Activated CD4-positive, alpha-beta T cell treated with anti-CD3 and anti-CD28 coated beads for 36 hours (primary cell): ENCODE results near the gene CAPZB. TPM values are rescaled to one million over a fixed set of nuclear protein-coding genes. Genes with fewer than 3 reads are reported as not detected.
A peak's percentile ranks its signal among the peaks of the same experiment; 100 is the strongest.

Experiments
- ATAC-seq: fragments of 200-7000 bp; cut with Tn5 transposase; one replicate; pipeline ENCODE4 v1.10.0; 2021; ENCODE audit warnings: mild to moderate bottlenecking, moderate library complexity
- CTCF ChIA-PET: fragments of 350-600 bp; sonication (Branson Sonifier 250); formaldehyde crosslinking; loops from one replicate; lab custom pipeline; 2021; ENCODE audit warnings: antibody characterized with exemption; lab: Charles Lee
- POLR2A ChIA-PET: fragments of 350-600 bp; sonication (Branson Sonifier 250); formaldehyde crosslinking; loops from one replicate; lab custom pipeline; 2021; ENCODE audit warnings: antibody characterized with exemption, inconsistent platforms; lab: Charles Lee
- DNase-seq: peaks from one replicate; pipeline ENCODE4 v3.0.0-alpha.2; 2020
- H3K27ac Mint-ChIP-seq: one replicate; pipeline ENCODE4 v1.8.0; 2021; ENCODE audit warnings: mixed read lengths
- H3K27me3 Mint-ChIP-seq: one replicate; pipeline ENCODE4 v1.8.0; 2021; ENCODE audit warnings: mixed read lengths
- H3K36me3 Mint-ChIP-seq: one replicate; pipeline ENCODE4 v1.8.0; 2021; ENCODE audit warnings: low read depth, mixed read lengths
- H3K4me1 Mint-ChIP-seq: one replicate; pipeline ENCODE4 v1.8.0; 2021; ENCODE audit warnings: mixed read lengths
- H3K4me3 Mint-ChIP-seq: one replicate; pipeline ENCODE4 v1.8.0; 2021; ENCODE audit warnings: mild to moderate bottlenecking, moderate library complexity, mixed read lengths
- H3K9me3 Mint-ChIP-seq: one replicate; pipeline ENCODE4 v1.8.0; 2021; ENCODE audit warnings: low read depth, mixed read lengths
- intact Hi-C, 2 experiments: fragments of 100-400 bp; cut with DNase I in 1 of 2; cut with micrococcal nuclease in 1 of 2; formaldehyde crosslinking; loops; one replicate each; pipeline versions ENCODE4 v1.14.2 to v1.15.1; 2022 to 2024; cut with DNase I, micrococcal nuclease
- total RNA-seq, 2 experiments: library from RNA; stranded (reverse); gene quantifications; one replicate each; pipeline ENCODE4 v1.2.3, GENCODE V29; 2021

Gene CAPZB
- total RNA-seq, 2 experiments from 2014 or later, result 320 to 346 TPM

DNA sequence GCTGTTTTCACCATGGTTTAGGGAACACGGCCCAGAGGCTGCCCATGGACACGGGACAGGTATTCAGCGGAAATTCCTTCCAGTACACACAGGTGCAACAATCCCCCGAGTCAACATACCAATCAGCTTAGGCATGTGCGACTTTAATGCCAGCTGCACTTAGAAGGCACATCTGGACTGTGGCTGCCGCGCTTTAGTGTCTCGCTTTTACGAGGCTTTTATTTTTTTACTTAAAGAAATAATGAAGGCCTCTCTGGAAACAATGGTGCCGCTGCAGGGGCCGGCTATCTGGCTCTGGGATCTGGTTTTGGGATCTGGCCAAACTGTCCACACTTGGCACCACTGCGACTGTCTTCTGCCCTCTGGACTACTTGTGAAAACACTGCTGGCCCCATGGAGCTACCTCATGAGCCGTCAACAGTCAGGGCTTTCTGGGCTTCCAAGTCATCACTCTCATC, 117.7 kb downstream of the CAPZB start:
- H3K27ac Mint-ChIP-seq, result no peak overlapping the region
- POLR2A ChIA-PET, result no interaction called here
- no peak overlapping the region for H3K4me3 Mint-ChIP-seq
- H3K36me3 Mint-ChIP-seq, result peaks cover 6% of the 10 kb centered on the region
- H3K4me1 Mint-ChIP-seq, result peaks cover 12% of the 10 kb centered on the region
- CTCF ChIA-PET, result interaction anchor here (0.6 to 1.1 kb wide), 3 partner anchors 46 to 1180 kb away, joined by 3 to 4 read pairs (median 4); no protein-coding TSS in a partner anchor
- H3K27me3 Mint-ChIP-seq, result no peaks in the 10 kb centered on the region
- ATAC-seq (no peak), DNase-seq (no peak)
- intact Hi-C loops, result no loop called here
- H3K9me3 Mint-ChIP-seq, result no peaks in the 10 kb centered on the region

GRCh38 chr1:19366599-19367536, 118.5 kb downstream of the CAPZB start:
- DNase-seq, result no peak
- ChIA-PET POLR2A (no interaction called here), CTCF (interaction anchor here (0.6 to 1.3 kb wide), 5 partner anchors 13 to 1181 kb away, joined by 3 to 5 read pairs (median 3); no protein-coding TSS in a partner anchor)
- intact Hi-C loops, result no loop called here
- Mint-ChIP-seq H3K36me3 (peaks cover 6% of the 10 kb centered on the region), H3K27me3 (no peaks in the 10 kb centered on the region), H3K4me3 (no peak overlapping the region), H3K27ac (peak overlapping the region; percentile 19), H3K9me3 (no peaks in the 10 kb centered on the region), H3K4me1 (peaks cover 16% of the 10 kb centered on the region)
- ATAC-seq, result no peak

GRCh38 chr1:19365721-19366120, 119.6 kb downstream of the CAPZB start:
- ChIA-PET POLR2A (interaction anchor here (0.6 kb wide), 1 partner anchor 180 kb away, joined by 3 read pairs; no protein-coding TSS in a partner anchor), CTCF (interaction anchor here (1.3 kb wide), 1 partner anchor 12 kb away, joined by 5 read pairs; no protein-coding TSS in a partner anchor)
- intact Hi-C loops, result no loop called here
- no peak overlapping the region for H3K4me3 Mint-ChIP-seq
- H3K27me3 Mint-ChIP-seq, result no peaks in the 10 kb centered on the region
- peaks cover 26% of the 10 kb centered on the region for H3K4me1 Mint-ChIP-seq
- no peaks in the 10 kb centered on the region for H3K9me3 Mint-ChIP-seq
- ATAC-seq (no peak), DNase-seq (no peak)
- peaks cover 6% of the 10 kb centered on the region for H3K36me3 Mint-ChIP-seq
- H3K27ac Mint-ChIP-seq, result no peak overlapping the region

GRCh38 chr1:19363536-19364152, 121.7 kb downstream of the CAPZB start:
- CTCF ChIA-PET, result interaction anchor here (0.6 to 1.5 kb wide), 11 partner anchors 7 to 1063 kb away, joined by 3 to 6 read pairs (median 3); no protein-coding TSS in a partner anchor
- Mint-ChIP-seq H3K9me3 (no peaks in the 10 kb centered on the region), H3K4me3 (no peak overlapping the region), H3K27me3 (no peaks in the 10 kb centered on the region), H3K27ac (peak overlapping the region; percentile 19), H3K36me3 (peaks cover 6% of the 10 kb centered on the region), H3K4me1 (peaks cover 34% of the 10 kb centered on the region)
- DNase-seq (no peak), ATAC-seq (no peak)
- POLR2A ChIA-PET, result no interaction called here
- intact Hi-C loops, result no loop called here

DNA sequence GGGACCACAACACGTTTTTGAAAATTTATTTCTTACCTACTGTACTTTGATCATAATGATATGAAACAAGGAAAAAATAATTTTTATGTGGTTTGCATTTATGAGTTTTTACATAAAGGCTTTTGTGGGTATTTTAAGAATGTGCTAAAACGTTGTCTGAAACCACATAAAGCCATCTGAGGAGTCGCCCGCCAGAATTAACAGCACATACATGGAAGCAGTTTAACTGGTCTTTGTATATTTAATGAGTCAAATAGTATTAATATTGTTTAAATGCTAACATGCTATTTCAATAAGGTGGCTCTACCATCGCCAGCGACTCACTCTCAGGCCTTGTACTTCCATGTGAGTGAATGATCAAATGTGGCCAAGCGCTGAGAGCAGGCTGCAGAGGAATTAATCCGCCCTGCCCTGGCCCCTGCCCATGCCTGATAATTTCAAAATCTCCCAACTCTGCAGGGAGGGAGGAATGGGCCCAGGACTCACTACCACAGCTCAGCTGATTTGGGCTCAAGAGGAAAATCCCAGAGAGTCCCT, 123.7 kb downstream of the CAPZB start:
- Mint-ChIP-seq H3K36me3 (peaks cover 12% of the 10 kb centered on the region), H3K4me1 (peaks cover 34% of the 10 kb centered on the region), H3K27me3 (no peaks in the 10 kb centered on the region), H3K4me3 (no peak overlapping the region), H3K27ac (no peak overlapping the region), H3K9me3 (no peaks in the 10 kb centered on the region)
- DNase-seq, result no peak
- CTCF ChIA-PET, result no interaction called here
- POLR2A ChIA-PET, result no interaction called here
- no peak for ATAC-seq
- intact Hi-C loops, result no loop called here

DNA sequence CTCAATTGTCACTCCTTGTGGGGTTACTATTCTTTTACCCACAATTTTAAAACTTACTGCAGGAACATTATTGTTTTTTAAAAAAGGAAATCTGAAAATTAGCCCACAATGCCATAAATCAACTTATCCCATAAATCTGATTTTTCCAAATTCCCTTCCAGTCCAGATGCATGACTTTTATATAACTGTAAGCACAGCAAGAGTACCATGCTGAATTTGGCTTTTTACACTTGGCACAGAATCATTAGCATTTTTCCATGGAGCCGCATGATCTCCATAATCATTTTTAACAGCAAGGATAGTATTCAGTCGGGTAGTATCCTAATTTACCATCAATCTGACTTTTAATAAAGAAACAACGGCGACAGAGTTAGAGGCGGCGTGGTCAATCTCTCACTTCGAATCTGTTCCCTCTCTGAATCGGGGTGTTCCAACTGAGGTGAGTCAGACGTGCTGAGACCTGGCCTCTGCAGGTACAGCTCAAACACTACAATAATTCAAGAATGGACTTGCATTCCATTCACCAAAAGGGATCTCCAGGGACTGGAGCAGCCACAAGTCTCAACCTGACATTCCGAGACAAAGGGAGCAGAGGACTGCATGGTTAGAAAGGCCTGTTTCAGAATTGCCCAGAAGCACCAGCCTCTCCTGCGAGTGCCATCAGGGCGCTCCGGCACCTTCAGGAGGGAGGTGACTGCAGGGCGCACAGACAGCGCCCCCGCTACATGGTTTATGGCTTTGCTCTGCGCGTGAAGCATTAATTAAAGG, 124.3 kb downstream of the CAPZB start:
- no peak for DNase-seq
- Mint-ChIP-seq H3K27ac (peak overlapping the region; percentile 2), H3K9me3 (no peaks in the 10 kb centered on the region), H3K27me3 (no peaks in the 10 kb centered on the region), H3K36me3 (peaks cover 15% of the 10 kb centered on the region), H3K4me1 (peaks cover 32% of the 10 kb centered on the region), H3K4me3 (no peak overlapping the region)
- CTCF ChIA-PET, result interaction anchor here (0.7 kb wide), 1 partner anchor 30 kb away, joined by 3 read pairs; no protein-coding TSS in a partner anchor
- intact Hi-C loops, result no loop called here
- POLR2A ChIA-PET, result no interaction called here
- ATAC-seq, result no peak

DNA sequence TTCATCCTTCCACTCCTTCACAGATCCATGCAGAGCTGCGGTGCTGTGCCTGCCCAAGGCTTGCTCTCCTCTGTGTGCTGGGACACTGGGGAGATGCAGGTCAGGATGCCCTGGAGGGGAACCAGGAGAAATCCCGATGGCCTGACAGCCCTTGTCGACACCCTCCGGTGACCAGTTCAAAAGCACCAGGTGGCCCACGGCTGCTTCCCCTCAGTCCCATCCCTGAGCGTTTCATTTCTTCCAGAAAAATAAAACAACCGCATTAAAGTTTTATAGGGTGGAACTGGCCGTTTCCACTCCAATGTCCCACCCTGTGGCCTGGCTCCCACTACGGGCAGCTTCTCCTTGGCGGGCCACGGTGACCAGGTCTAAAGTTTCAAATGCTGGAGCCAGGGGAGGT, 124.9 kb downstream of the CAPZB start:
- ATAC-seq (peak; percentile 14), DNase-seq (no peak)
- CTCF ChIA-PET, result interaction anchor here (0.7 kb wide), 1 partner anchor 30 kb away, joined by 3 read pairs; no protein-coding TSS in a partner anchor
- POLR2A ChIA-PET, result no interaction called here
- Mint-ChIP-seq H3K9me3 (no peaks in the 10 kb centered on the region), H3K4me3 (no peak overlapping the region), H3K36me3 (peaks cover 21% of the 10 kb centered on the region), H3K4me1 (peaks cover 32% of the 10 kb centered on the region), H3K27ac (peak overlapping the region; percentile 55), H3K27me3 (no peaks in the 10 kb centered on the region)
- intact Hi-C loops, result no loop called here

DNA sequence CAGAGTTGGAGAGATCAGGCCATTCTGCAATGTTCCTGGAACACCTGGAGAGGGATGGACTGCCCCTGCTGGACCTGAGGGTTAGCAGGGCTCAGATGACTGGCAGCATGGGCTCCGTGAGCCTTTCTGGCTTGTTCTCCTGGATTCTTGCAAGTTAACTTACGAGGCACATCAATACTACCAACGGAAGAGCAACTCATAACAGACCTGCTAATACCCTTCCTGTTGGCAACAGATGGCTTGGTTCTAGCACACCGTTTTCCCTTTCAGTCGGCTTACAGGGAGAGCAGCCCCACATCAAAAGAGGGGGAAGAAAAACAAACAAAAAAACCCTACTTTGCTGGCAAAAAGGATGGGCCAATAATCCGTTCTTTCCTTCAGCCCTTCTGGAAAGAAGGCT, 125.3 kb downstream of the CAPZB start:
- POLR2A ChIA-PET, result no interaction called here
- peaks cover 32% of the 10 kb centered on the region for H3K4me1 Mint-ChIP-seq
- ATAC-seq (peak; percentile 79), DNase-seq (no peak)
- intact Hi-C loops, result no loop called here
- H3K27me3 Mint-ChIP-seq, result no peaks in the 10 kb centered on the region
- CTCF ChIA-PET, result no interaction called here
- no peaks in the 10 kb centered on the region for H3K9me3 Mint-ChIP-seq
- peak overlapping the region; percentile 55 for H3K27ac Mint-ChIP-seq
- H3K36me3 Mint-ChIP-seq, result peaks cover 19% of the 10 kb centered on the region
- H3K4me3 Mint-ChIP-seq, result no peak overlapping the region

DNA sequence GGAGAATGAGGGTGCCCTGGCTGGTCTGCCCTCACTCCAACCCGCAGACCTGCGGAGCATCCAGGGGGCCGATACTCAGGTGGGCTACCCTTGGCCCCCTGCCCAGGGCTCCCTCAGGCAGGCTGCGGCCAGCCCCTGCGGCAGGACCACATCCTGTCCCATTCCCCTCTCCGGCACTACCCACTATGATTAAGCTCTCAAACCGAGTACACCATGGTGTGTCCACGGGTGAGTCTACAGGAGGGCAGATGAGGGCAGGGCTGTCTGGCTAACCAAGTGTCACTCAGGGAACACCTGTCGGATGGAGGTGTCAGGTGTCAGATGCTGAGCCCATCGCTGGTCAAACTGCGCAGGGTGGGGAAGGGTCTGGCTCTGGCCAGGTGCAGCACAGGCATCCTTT, 126.0 kb downstream of the CAPZB start:
- DNase-seq (no peak), ATAC-seq (no peak)
- Mint-ChIP-seq H3K27me3 (no peaks in the 10 kb centered on the region), H3K4me3 (no peak overlapping the region), H3K9me3 (no peaks in the 10 kb centered on the region), H3K27ac (no peak overlapping the region), H3K4me1 (peaks cover 30% of the 10 kb centered on the region), H3K36me3 (peaks cover 22% of the 10 kb centered on the region)
- ChIA-PET CTCF (no interaction called here), POLR2A (no interaction called here)
- intact Hi-C loops, result no loop called here

DNA sequence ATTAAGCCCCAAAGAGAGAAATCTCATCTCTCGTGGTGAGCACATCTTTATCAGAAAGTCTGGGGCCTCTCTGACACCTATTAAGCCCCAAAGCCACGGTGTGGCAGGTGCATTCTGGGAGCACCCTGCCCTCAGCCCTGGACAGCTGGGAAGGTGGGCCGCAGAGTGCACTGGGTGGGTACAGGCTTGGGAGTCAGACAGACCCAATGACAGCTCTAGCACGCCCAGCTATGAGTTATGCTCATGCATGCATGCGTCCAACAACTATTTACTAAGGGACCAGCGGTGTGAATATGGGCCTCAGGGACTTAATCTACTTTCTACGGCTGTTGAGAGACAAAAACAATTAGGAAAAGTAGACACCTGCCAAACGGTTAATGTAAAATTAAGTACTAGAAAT, 126.6 kb downstream of the CAPZB start:
- H3K27me3 Mint-ChIP-seq, result no peaks in the 10 kb centered on the region
- no peak overlapping the region for H3K4me3 Mint-ChIP-seq
- POLR2A ChIA-PET, result no interaction called here
- no peak overlapping the region for H3K27ac Mint-ChIP-seq
- CTCF ChIA-PET, result interaction anchor here (0.7 kb wide), 1 partner anchor 136 kb away, joined by 3 read pairs; no protein-coding TSS in a partner anchor
- ATAC-seq (no peak), DNase-seq (no peak)
- H3K9me3 Mint-ChIP-seq, result no peaks in the 10 kb centered on the region
- H3K4me1 Mint-ChIP-seq, result peaks cover 30% of the 10 kb centered on the region
- H3K36me3 Mint-ChIP-seq, result peaks cover 25% of the 10 kb centered on the region
- intact Hi-C loops, result no loop called here
